Natural killer cell (primary cell): ENCODE measurements around the gene COP1. TPM values are rescaled to one million over a fixed set of nuclear protein-coding genes. Genes with fewer than 3 reads are reported as not detected.
A peak's percentile ranks its signal among the peaks of the same experiment; 100 is the strongest.

Experiments
- ATAC-seq, 3 donors: fragments of 150-1000 bp in 2 of 3; fragments of 200-7000 bp in 1 of 3; cut with Tn5 transposase; 1 replicate in 1 of 3; 2 replicates in 2 of 3; pipeline ENCODE4 v1.10.0; 2021; ENCODE audit warnings: mild to moderate bottlenecking in 2 of 3, moderate library complexity in 2 of 3
- DNase-seq, 2 donors: peaks; one replicate each; pipeline versions ENCODE4 v3.0.0 to v3.0.0-alpha.2; 2013 to 2021; ENCODE audit warnings: mixed read lengths in 1 of 2
- H3K27ac ChIP-seq: one replicate; pipeline ENCODE4 v1.5.1; 2013; ENCODE audit warnings: mild to moderate bottlenecking, low read length
- H3K27me3 ChIP-seq: one replicate; pipeline ENCODE4 v1.6.1; 2013; ENCODE audit warnings: low read length; ENCODE audit not compliant: control insufficient read depth, insufficient read depth
- H3K36me3 ChIP-seq: one replicate; pipeline ENCODE4 v1.6.1; 2013; ENCODE audit warnings: low read length; ENCODE audit not compliant: control insufficient read depth, insufficient read depth
- H3K4me1 ChIP-seq: one replicate; pipeline ENCODE4 v1.6.1; 2013; ENCODE audit warnings: low read length; ENCODE audit not compliant: control insufficient read depth, insufficient read depth
- H3K4me3 ChIP-seq: one replicate; pipeline ENCODE4 v1.5.1; 2013; ENCODE audit warnings: low read length
- H3K9me3 ChIP-seq: one replicate; pipeline ENCODE4 v1.6.1; 2013; ENCODE audit warnings: low read length; ENCODE audit not compliant: control insufficient read depth, insufficient read depth
- H3K27ac Mint-ChIP-seq, 2 donors: one replicate each; pipeline ENCODE4 v1.8.0; 2022; ENCODE audit warnings: mild to moderate bottlenecking in 2 of 2, mixed read lengths in 2 of 2, moderate library complexity in 1 of 2
- H3K27me3 Mint-ChIP-seq, 2 donors: one replicate each; pipeline ENCODE4 v1.8.0; 2022; ENCODE audit warnings: low read depth in 2 of 2, mixed read lengths in 2 of 2
- H3K36me3 Mint-ChIP-seq: one replicate; pipeline ENCODE4 v1.8.0; 2022; ENCODE audit warnings: mixed read lengths
- H3K4me1 Mint-ChIP-seq, 2 donors: one replicate each; pipeline ENCODE4 v1.8.0; 2022; ENCODE audit warnings: mixed read lengths in 2 of 2
- H3K4me3 Mint-ChIP-seq: one replicate; pipeline ENCODE4 v1.8.0; 2022; ENCODE audit warnings: mild to moderate bottlenecking, moderate library complexity, mixed read lengths
- H3K9me3 Mint-ChIP-seq, 2 donors: one replicate each; pipeline ENCODE4 v1.8.0; 2022; ENCODE audit warnings: mixed read lengths in 2 of 2
- WGBS: methylation state at CpG from one replicate; pipeline ENCODE4 v1.1.7; 2013; ENCODE audit warnings: missing lambda C conversion rate; ENCODE audit not compliant: insufficient coverage; 5-methylcytosine and 5-hydroxymethylcytosine counted together
- intact Hi-C: fragments of 100-400 bp; cut with micrococcal nuclease; formaldehyde crosslinking; loops from one replicate; pipeline ENCODE4 v1.14.2; 2022
- total RNA-seq, 4 donors: library from RNA; stranded (reverse); fragments of 120-200 nt in 1 of 4; gene quantifications; one replicate each; pipeline versions ENCODE4 v1.2.3 to v1.2.4, GENCODE V29; 2013 to 2022
- TF ChIP-seq, protein P1 (sequence below): fragments of 200-600 bp; IDR thresholded peaks from one replicate; pipeline ENCODE4 v1.8.0; 2022; ENCODE audit warnings: antibody characterized with exemption

Gene COP1
- total RNA-seq, 3 donors from 2014 or later (not counting 1 experiment from before 2014, with no cell fraction given): 56.2 to 70.9 (median 60.9) TPM

GRCh38 chr1:176165573-176165972, 41.5 kb downstream of the COP1 start:
- Mint-ChIP-seq H3K27me3 (no peaks in the 10 kb centered on the region), H3K9me3 (no peaks in the 10 kb centered on the region), H3K36me3 (no peaks in the 10 kb centered on the region), H3K4me3 (no peak overlapping the region), H3K27ac (no peak overlapping the region), H3K4me1 (peaks cover 40 to 46% of the 10 kb centered on the region in 2 donors)
- Histone ChIP-seq H3K27ac (no peak overlapping the region), H3K27me3 (no peaks in the 10 kb centered on the region), H3K9me3 (no peaks in the 10 kb centered on the region), H3K4me3 (no peak overlapping the region), H3K4me1 (no peaks in the 10 kb centered on the region), H3K36me3 (peaks cover 16% of the 10 kb centered on the region)
- TF ChIP-seq, protein P1, sequence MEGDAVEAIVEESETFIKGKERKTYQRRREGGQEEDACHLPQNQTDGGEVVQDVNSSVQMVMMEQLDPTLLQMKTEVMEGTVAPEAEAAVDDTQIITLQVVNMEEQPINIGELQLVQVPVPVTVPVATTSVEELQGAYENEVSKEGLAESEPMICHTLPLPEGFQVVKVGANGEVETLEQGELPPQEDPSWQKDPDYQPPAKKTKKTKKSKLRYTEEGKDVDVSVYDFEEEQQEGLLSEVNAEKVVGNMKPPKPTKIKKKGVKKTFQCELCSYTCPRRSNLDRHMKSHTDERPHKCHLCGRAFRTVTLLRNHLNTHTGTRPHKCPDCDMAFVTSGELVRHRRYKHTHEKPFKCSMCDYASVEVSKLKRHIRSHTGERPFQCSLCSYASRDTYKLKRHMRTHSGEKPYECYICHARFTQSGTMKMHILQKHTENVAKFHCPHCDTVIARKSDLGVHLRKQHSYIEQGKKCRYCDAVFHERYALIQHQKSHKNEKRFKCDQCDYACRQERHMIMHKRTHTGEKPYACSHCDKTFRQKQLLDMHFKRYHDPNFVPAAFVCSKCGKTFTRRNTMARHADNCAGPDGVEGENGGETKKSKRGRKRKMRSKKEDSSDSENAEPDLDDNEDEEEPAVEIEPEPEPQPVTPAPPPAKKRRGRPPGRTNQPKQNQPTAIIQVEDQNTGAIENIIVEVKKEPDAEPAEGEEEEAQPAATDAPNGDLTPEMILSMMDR: no peak
- intact Hi-C loops: no loop called here
- 100% methylated on average over 2 of the region's 2 CpGs for WGBS
- ATAC-seq: no peak
- DNase-seq: no peak

DNA sequence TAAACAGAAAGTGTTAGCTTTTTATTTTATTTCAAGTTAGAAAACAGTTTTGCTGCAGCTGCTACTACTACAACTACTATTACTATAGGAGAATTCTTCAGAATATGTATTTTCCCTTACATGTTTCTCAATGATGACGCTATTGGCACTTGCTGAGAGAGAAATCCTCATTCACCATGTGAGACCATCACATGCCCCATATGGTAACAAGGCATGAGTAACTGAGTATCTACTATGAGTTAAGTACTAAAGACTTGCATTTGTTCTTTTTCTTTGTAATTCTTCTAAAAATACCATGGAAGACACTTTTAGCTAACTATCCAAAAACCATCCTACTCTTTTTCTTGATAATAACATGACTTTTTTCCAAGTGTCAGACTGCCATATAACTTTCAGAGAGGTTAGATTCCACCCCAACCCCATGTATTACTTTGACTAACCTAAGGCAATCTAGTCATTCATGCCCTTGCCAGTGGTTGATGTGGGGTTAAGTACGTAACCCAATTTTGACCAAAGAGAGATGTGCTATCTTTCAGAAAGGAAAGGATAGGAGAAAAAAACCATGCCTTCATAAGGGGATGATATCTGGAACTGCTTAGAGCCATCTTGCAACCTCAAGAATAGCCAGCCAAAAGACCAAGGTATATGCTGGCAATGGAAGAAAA, 42.9 kb downstream of the COP1 start:
- Histone ChIP-seq H3K9me3 (no peaks in the 10 kb centered on the region), H3K4me1 (no peaks in the 10 kb centered on the region), H3K4me3 (no peak overlapping the region), H3K27me3 (no peaks in the 10 kb centered on the region), H3K27ac (no peak overlapping the region), H3K36me3 (peaks cover 17% of the 10 kb centered on the region)
- no peaks in the 10 kb centered on the region for H3K9me3 Mint-ChIP-seq
- TF ChIP-seq, protein P1: no peak
- no peak overlapping the region for H3K4me3 Mint-ChIP-seq
- no peak overlapping the region for H3K27ac Mint-ChIP-seq
- WGBS: 57% methylated on average over 1 of the region's 2 CpGs
- DNase-seq (no peak), ATAC-seq (no peak)
- H3K4me1 Mint-ChIP-seq: peaks cover 43 to 48% of the 10 kb centered on the region in 2 donors
- intact Hi-C loops: no loop called here
- no peaks in the 10 kb centered on the region for H3K36me3 Mint-ChIP-seq
- no peaks in the 10 kb centered on the region for H3K27me3 Mint-ChIP-seq

- Histone ChIP-seq H3K4me3 (no peak overlapping the region), H3K36me3 (peaks cover 31% of the 10 kb centered on the region), H3K4me1 (no peaks in the 10 kb centered on the region), H3K9me3 (peaks cover 7% of the 10 kb centered on the region), H3K27me3 (no peaks in the 10 kb centered on the region), H3K27ac (no peak overlapping the region)
- DNase-seq (no peak), ATAC-seq (no peak)
- peaks cover 0 to 10% of the 10 kb centered on the region in 2 donors for H3K9me3 Mint-ChIP-seq
- H3K4me1 Mint-ChIP-seq: peaks cover 39 to 50% of the 10 kb centered on the region in 2 donors
- H3K27me3 Mint-ChIP-seq: no peaks in the 10 kb centered on the region
- H3K27ac Mint-ChIP-seq: peak overlapping the region; percentile 29 to 69
- TF ChIP-seq, protein P1: no peak
- WGBS: no CpG with 5 or more reads among the region's 2 CpGs
- H3K36me3 Mint-ChIP-seq: peaks cover 26% of the 10 kb centered on the region
- no peak overlapping the region for H3K4me3 Mint-ChIP-seq
- intact Hi-C loops: no loop called here
Measured at GRCh38 chr1:176159993-176160392, 47.1 kb downstream of the COP1 start.

GRCh38 chr1:176157995-176158394, 49.1 kb downstream of the COP1 start:
- no CpG with 5 or more reads among the region's 3 CpGs for WGBS
- no peak for ATAC-seq
- intact Hi-C loops: no loop called here
- H3K4me3 Mint-ChIP-seq: no peak overlapping the region
- H3K27me3 Mint-ChIP-seq: no peaks in the 10 kb centered on the region
- no peak overlapping the region for H3K4me3 ChIP-seq
- no peaks in the 10 kb centered on the region for H3K4me1 ChIP-seq
- H3K9me3 ChIP-seq: peaks cover 7% of the 10 kb centered on the region
- peaks cover 38% of the 10 kb centered on the region for H3K36me3 ChIP-seq
- peaks cover 0 to 12% of the 10 kb centered on the region in 2 donors for H3K9me3 Mint-ChIP-seq
- no peak overlapping the region for H3K27ac Mint-ChIP-seq
- H3K27me3 ChIP-seq: no peaks in the 10 kb centered on the region
- TF ChIP-seq, protein P1: no peak
- no peak for DNase-seq
- peaks cover 30 to 36% of the 10 kb centered on the region in 2 donors for H3K4me1 Mint-ChIP-seq
- no peak overlapping the region for H3K27ac ChIP-seq
- H3K36me3 Mint-ChIP-seq: peaks cover 26% of the 10 kb centered on the region
